Measurements from ENCODE around the gene NLGN4X.
"Not testable (repeated sequence)": the region's sequence is repeated elsewhere in the genome, so short reads cannot be mapped to it uniquely, and the experiment has no call there.

The NLGN4X gene

GRCh38 chrX:6015423-6015822, 213.2 kb downstream of the NLGN4X start:
- FAIRE-seq (no peak), DNase-seq (ENCODE audit: low spot score) (no peak)

- DNase-seq (ENCODE audit: low spot score) = no peak
- FAIRE-seq = no peak
Observed at GRCh38 chrX:6012357-6012756, 216.3 kb downstream of the NLGN4X start.

- FAIRE-seq (no peak), DNase-seq (ENCODE audit: low spot score) (no peak)
Observed at GRCh38 chrX:6005856-6006255, 222.8 kb downstream of the NLGN4X start.

GRCh38 chrX:6004529-6004928, 224.1 kb downstream of the NLGN4X start:
- no peak for DNase-seq (ENCODE audit: low spot score)
- no peak for FAIRE-seq

- FAIRE-seq (no peak), DNase-seq (ENCODE audit: low spot score) (no peak)
Observed at GRCh38 chrX:6002056-6002455, 226.6 kb downstream of the NLGN4X start.

GRCh38 chrX:5998901-5999300, 229.8 kb downstream of the NLGN4X start:
- DNase-seq (ENCODE audit: low spot score) = no peak
- FAIRE-seq = no peak

GRCh38 chrX:5998456-5998855, 230.2 kb downstream of the NLGN4X start:
- DNase-seq (ENCODE audit: low spot score) (no peak), FAIRE-seq (no peak)

GRCh38 chrX:5991393-5991792, 237.3 kb downstream of the NLGN4X start:
- FAIRE-seq (no peak), DNase-seq (ENCODE audit: low spot score) (no peak)

- DNase-seq (ENCODE audit: low spot score) (no peak), FAIRE-seq (no peak)
Observed at GRCh38 chrX:5979338-5979737, 249.3 kb downstream of the NLGN4X start.

GRCh38 chrX:5976332-5976731, 252.3 kb downstream of the NLGN4X start:
- no peak for DNase-seq (ENCODE audit: low spot score)
- no peak for FAIRE-seq

- DNase-seq (ENCODE audit: low spot score) = no peak
- FAIRE-seq = no peak
Observed at GRCh38 chrX:5971300-5971699, 257.4 kb downstream of the NLGN4X start.

GRCh38 chrX:5965406-5965805, 263.3 kb downstream of the NLGN4X start:
- no peak for DNase-seq (ENCODE audit: low spot score)
- no peak for FAIRE-seq

- FAIRE-seq (no peak), DNase-seq (ENCODE audit: low spot score) (no peak)
Observed at GRCh38 chrX:5959286-5959685, 269.4 kb downstream of the NLGN4X start.

- FAIRE-seq = no peak
- DNase-seq (ENCODE audit: low spot score) = no peak
Observed at GRCh38 chrX:5958523-5958922, 270.1 kb downstream of the NLGN4X start.

- no peak for DNase-seq (ENCODE audit: low spot score)
- no peak for FAIRE-seq
Observed at GRCh38 chrX:5957506-5957905, 271.2 kb downstream of the NLGN4X start.

- no peak for DNase-seq (ENCODE audit: low spot score)
Observed at GRCh38 chrX:5936438-5936837, 292.2 kb downstream of the NLGN4X start.

GRCh38 chrX:5928224-5928623, 300.4 kb downstream of the NLGN4X start:
- DNase-seq (ENCODE audit: low spot score) (no peak), FAIRE-seq (no peak)

More at GRCh38 chrX:5936438-5936837, 292.2 kb downstream of the NLGN4X start:
- no peak for FAIRE-seq

GRCh38 chrX:5916945-5917344, 311.7 kb downstream of the NLGN4X start:
- DNase-seq (ENCODE audit: low spot score) = no peak
- FAIRE-seq = no peak

GRCh38 chrX:5915783-5916182, 312.9 kb downstream of the NLGN4X start:
- no peak for FAIRE-seq
- DNase-seq (ENCODE audit: low spot score) = no peak

- no peak for FAIRE-seq
- DNase-seq (ENCODE audit: low spot score) = no peak
Observed at GRCh38 chrX:5907207-5907606, 321.5 kb downstream of the NLGN4X start.

- not testable (repeated sequence) for DNase-seq (ENCODE audit: low spot score); FAIRE-seq
Observed at GRCh38 chrX:5903586-5904190, 325.0 kb downstream of the NLGN4X start.

- DNase-seq (ENCODE audit: low spot score) (no peak), FAIRE-seq (no peak)
Observed at GRCh38 chrX:5898463-5898862, 330.2 kb downstream of the NLGN4X start.

- FAIRE-seq (no peak), DNase-seq (ENCODE audit: low spot score) (no peak)
Observed at GRCh38 chrX:5891378-5891777, 337.3 kb downstream of the NLGN4X start.
